ENCODE data around the gene SBDS.

SBDS gene

DNA sequence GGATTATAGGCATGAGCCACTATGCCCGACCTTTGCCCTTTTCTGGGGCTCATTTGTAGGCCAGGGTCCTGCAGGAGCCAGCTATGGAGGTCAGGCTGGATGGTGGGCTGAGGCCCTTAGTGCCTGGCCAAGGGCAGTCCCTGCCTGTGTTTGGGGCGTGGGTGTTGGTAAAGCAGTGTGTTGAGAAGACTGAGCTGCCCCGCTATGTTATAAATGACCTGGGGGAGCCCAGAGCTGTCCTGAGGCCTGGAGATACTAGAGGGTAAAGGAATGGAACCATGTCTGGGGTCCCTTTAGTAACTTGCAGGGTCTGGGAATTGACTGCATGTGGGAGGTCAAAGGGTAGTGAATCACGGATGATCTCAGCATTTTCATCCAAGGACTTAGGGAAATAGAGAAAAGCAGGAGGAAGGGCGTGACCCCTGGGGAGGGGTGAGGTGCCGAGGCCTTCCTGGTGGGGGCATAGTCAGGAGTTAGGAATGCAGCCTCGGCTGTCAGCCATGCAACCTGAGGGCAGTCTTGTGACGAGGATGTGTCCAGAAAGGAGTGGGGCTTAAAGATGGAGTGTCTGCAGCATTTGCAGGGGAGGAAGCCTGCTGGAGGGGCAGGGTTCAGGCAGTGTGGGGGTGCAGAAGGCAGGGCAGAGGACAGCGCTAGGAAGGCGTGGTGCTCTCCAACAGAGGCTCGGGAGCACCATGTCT lies 42.9 kb downstream of the SBDS start:
- DNase-seq (ENCODE audit: low read depth) = peak; percentile 9
- no peak overlapping the region for H3K4me3 ChIP-seq (ENCODE audit: low read depth, low read length)
- TF ChIP-seq, protein P1, sequence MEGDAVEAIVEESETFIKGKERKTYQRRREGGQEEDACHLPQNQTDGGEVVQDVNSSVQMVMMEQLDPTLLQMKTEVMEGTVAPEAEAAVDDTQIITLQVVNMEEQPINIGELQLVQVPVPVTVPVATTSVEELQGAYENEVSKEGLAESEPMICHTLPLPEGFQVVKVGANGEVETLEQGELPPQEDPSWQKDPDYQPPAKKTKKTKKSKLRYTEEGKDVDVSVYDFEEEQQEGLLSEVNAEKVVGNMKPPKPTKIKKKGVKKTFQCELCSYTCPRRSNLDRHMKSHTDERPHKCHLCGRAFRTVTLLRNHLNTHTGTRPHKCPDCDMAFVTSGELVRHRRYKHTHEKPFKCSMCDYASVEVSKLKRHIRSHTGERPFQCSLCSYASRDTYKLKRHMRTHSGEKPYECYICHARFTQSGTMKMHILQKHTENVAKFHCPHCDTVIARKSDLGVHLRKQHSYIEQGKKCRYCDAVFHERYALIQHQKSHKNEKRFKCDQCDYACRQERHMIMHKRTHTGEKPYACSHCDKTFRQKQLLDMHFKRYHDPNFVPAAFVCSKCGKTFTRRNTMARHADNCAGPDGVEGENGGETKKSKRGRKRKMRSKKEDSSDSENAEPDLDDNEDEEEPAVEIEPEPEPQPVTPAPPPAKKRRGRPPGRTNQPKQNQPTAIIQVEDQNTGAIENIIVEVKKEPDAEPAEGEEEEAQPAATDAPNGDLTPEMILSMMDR (IDR thresholded peaks at IDR 0.05; ENCODE audit: low read depth, low read length, missing control alignments) = no peak
- in situ Hi-C loops (cut with HindIII; ENCODE audit: low sequenced_read_pairs) = no loop called here

DNA sequence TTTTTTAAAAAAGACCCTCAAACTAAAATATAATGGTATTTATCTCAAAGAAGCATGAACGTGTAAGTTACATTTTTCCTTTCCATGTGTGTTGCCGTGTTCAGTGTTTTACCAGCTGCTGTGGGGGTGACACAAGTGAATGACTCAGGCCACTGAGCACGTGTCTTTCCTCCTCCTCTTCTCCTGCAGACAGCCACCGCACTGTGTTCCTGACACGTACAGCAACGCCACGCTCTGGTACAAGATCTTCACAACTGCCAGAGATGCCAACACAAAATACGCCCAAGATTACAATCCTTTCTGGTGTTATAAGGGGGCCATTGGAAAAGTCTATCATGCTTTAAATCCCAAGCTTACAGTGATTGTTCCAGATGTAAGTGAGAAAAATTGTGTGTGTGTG lies 44.6 kb downstream of the SBDS start:
- in situ Hi-C loops (cut with HindIII; ENCODE audit: low sequenced_read_pairs) = no loop called here
- TF ChIP-seq, protein P1 (IDR thresholded peaks at IDR 0.05; ENCODE audit: low read depth, low read length, missing control alignments) = no peak
- no peak for DNase-seq (ENCODE audit: low read depth)
- H3K4me3 ChIP-seq (ENCODE audit: low read depth, low read length) = no peak overlapping the region

DNA sequence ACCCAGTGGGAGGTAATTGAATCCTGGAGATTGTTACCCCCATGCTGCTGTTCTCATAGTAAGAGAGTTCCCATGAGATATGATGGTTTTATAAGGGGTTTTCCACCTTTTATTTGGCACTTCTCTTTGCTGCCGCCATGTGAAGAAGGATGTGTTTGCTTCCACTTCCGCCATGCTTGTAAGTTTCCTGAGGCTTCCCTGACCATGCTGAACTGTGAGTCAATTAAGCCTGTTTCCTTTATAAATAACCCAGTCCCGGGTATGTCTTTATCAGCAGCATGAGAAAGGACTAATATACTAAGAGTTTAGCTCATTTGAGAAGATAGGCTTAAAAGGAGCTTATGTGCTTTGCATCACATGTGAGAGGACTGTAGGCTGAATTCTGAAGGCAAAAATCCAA lies 45.1 kb downstream of the SBDS start:
- DNase-seq (ENCODE audit: low read depth) = no peak
- TF ChIP-seq, protein P1 (IDR thresholded peaks at IDR 0.05; ENCODE audit: low read depth, low read length, missing control alignments) = no peak
- in situ Hi-C loops (cut with HindIII; ENCODE audit: low sequenced_read_pairs) = no loop called here
- no peak overlapping the region for H3K4me3 ChIP-seq (ENCODE audit: low read depth, low read length)

DNA sequence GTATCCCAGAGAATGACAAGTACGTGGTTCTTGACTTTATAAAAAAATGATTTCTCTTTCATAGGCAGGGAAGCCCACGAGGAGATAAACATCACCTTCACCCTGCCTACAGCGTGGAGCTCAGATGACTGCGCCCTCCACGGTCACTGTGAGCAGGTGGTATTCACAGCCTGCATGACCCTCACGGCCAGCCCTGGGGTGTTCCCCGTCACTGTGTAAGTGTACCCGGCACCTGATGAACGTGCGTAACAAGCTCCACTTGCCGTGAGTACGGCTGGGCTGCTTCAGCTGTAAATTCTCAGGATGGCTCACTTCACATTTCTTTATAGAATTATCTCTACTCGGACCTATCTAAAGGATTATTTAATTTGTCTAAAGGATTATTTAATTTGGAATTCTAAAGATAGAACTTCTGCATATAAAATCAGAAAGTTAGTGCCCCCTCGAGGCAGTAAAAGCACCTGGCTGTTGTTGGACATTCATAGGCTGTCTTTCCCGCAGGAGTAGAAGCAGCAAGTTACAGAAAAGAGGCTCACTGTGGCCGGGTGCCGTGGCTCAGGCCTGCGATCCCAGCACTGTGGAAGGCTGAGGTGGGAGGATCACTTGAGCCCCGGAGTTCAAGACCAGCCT lies 46.8 kb downstream of the SBDS start:
- no peak for DNase-seq (ENCODE audit: low read depth)
- in situ Hi-C loops (cut with HindIII; ENCODE audit: low sequenced_read_pairs) = no loop called here
- TF ChIP-seq, protein P1 (IDR thresholded peaks at IDR 0.05; ENCODE audit: low read depth, low read length, missing control alignments) = no peak
- no peak overlapping the region for H3K4me3 ChIP-seq (ENCODE audit: low read depth, low read length)

DNA sequence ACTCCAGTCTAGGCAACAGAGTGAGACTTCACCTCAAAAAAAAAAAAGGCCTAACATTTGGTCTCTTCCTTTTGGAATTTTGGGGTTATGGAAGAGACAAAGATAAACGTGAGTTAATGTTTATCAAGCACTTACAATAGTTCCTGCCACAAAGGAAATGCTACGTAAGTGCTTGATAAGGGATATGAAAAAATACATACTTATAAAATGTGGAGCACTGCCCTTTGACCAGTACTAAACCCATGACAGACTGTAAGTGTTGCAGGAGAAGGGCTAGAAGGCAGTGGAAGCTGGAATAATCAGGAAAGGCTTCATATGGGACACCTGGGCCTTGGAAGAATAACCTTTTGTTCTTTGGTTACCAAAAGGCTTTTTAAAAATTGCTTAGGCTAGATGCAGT lies 48.8 kb downstream of the SBDS start:
- no peak for DNase-seq (ENCODE audit: low read depth)
- H3K4me3 ChIP-seq (ENCODE audit: low read depth, low read length) = no peak overlapping the region
- in situ Hi-C loops (cut with HindIII; ENCODE audit: low sequenced_read_pairs) = no loop called here
- TF ChIP-seq, protein P1 (IDR thresholded peaks at IDR 0.05; ENCODE audit: low read depth, low read length, missing control alignments) = no peak

DNA sequence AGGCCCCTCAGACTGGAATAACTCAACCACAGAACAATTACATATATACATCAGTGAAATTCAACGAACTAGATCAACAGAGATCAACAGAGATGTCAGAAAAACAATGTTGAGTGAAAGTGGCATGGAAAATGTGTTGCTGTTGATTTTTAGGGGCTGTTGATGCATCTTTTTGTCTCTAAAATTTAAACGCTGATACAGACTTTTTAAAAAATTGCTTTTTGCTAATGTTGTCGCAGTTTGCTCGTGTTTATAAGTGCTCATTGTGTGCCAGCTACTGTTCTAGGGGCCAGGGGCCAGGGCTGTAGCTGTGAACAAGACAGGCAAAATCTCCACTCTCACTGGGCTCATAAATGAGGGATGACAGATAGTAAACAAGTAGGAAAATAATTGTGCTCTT lies 56.1 kb downstream of the SBDS start:
- TF ChIP-seq, protein P1 (IDR thresholded peaks at IDR 0.05; ENCODE audit: low read depth, low read length, missing control alignments) = no peak
- in situ Hi-C loops (cut with HindIII; ENCODE audit: low sequenced_read_pairs) = no loop called here
- H3K4me3 ChIP-seq (ENCODE audit: low read depth, low read length) = no peak overlapping the region
- no peak for DNase-seq (ENCODE audit: low read depth)
